ENCODE measurements around the gene HES3.

Gene HES3

GRCh38 chr1:6294890-6295556, 51.0 kb downstream of the HES3 start:
- Histone ChIP-seq H3K36me3 (ENCODE audit: control insufficient read depth, insufficient read depth, low read length) (peaks cover 9% of the 10 kb centered on the region), H3K27me3 (replicated peaks; ENCODE audit: control insufficient read depth, insufficient read depth, low read length) (no peaks in the 10 kb centered on the region), H3K4me3 (replicated peaks; ENCODE audit: low read depth, low read length) (no peak overlapping the region)
- DNase-seq (ENCODE audit: extremely low read depth, insufficient read length): no peak
- TF ChIP-seq CTCF (IDR thresholded peaks at IDR 0.05; ENCODE audit: insufficient read depth, low read length, poor library complexity, severe bottlenecking): no peak

Data from GM06990 (cell line).